Keratinocyte (primary cell): ENCODE results near the gene SKIDA1.
A peak's percentile ranks its signal among the peaks of the same experiment; 100 is the strongest.

Experiments used
- EZH2 ChIP-seq: IDR thresholded peaks from one replicate; pipeline ENCODE4 v1.6.1; 2012; ENCODE audit warnings: inconsistent platforms, mild to moderate bottlenecking, low read length, moderate library complexity
- TF ChIP-seq, protein P1 (sequence below), 3 experiments: IDR thresholded peaks in 1 of 3; conservative IDR thresholded peaks in 1 of 3; optimal IDR thresholded peaks in 1 of 3; 2 replicates in 2 of 3; 3 replicates in 1 of 3; pipeline versions ENCODE3 to v1.5.1; 2011; ENCODE audit warnings: low read length in 3 of 3, mild to moderate bottlenecking in 3 of 3, moderate library complexity in 2 of 3, control low read depth in 1 of 3, inconsistent platforms in 1 of 3; ENCODE audit not compliant: insufficient read depth in 2 of 3; ENCODE audit errors: extremely low read depth in 1 of 3

DNA sequence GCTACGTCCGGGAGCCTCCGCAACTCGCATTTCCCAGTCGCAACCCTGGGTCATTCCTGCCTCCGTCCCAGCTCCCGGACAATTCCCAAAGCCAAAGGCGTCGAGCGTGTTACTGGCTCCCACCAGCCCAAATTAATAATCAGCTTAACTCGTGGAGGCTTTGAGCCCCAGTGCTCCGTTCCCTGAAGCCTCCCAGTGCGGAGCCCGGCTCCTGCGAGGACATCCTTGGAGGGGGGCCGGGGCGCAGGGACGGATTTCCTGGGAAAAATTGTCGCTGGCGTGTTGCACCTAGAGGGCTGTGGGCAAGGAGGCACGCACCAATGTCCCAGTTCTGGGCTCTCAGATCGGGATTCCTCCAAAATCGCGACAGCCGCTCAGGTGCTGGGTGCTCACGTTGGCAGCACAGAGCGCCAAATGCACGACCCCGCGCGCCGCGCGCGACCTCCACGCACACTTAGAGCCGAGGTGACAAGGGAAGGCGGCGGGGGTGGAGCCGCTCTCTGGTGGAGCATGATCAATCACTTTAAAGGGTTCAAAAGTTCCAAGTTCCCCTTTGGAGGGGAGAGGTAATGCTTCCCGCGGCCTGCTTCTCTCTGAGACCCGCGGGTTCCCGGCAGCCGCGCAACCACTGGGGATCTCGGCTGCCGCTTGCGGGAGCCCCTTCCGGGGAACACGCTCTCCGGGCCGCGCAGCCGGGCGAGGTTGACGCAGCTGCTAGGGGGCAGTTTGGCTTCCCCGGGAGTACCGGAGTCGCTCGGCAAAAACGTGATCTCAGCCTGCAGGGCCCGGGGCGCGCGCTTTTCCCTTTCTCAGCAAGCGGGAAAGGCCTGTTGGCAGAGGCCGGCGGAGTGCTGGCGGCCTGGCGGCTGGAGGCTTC is 25.5 kb downstream of the SKIDA1 start:
- TF ChIP-seq, protein P1, sequence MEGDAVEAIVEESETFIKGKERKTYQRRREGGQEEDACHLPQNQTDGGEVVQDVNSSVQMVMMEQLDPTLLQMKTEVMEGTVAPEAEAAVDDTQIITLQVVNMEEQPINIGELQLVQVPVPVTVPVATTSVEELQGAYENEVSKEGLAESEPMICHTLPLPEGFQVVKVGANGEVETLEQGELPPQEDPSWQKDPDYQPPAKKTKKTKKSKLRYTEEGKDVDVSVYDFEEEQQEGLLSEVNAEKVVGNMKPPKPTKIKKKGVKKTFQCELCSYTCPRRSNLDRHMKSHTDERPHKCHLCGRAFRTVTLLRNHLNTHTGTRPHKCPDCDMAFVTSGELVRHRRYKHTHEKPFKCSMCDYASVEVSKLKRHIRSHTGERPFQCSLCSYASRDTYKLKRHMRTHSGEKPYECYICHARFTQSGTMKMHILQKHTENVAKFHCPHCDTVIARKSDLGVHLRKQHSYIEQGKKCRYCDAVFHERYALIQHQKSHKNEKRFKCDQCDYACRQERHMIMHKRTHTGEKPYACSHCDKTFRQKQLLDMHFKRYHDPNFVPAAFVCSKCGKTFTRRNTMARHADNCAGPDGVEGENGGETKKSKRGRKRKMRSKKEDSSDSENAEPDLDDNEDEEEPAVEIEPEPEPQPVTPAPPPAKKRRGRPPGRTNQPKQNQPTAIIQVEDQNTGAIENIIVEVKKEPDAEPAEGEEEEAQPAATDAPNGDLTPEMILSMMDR (optimal IDR thresholded peaks at IDR 0.05 in 1 of 3, IDR thresholded peaks at IDR 0.05 in 1 of 3, conservative IDR thresholded peaks at IDR 0.05 in 1 of 3; ENCODE audit: extremely low read depth in 1 of 3, insufficient read depth in 2 of 3, low read length in 3 of 3), result peak in 1 of 3 experiments; percentile 4
- no peak for TF ChIP-seq EZH2
